ENCODE results near the gene WDR53. TPM values are rescaled to one million over a fixed set of nuclear protein-coding genes. Genes with fewer than 3 reads are reported as not detected.
A peak's percentile ranks its signal among the peaks of the same experiment; 100 is the strongest.
"Not testable (repeated sequence)": the region's sequence is repeated elsewhere in the genome, so short reads cannot be mapped to it uniquely, and the experiment has no call there.

WDR53 gene
- total and polyA plus RNA-seq, 9 of the 15 experiments (the other 6 are each of a cell fraction or from before 2014, with no cell fraction given) = 13.0 to 34.5 (median 20.9) TPM

- TF ChIP-seq, protein P1, sequence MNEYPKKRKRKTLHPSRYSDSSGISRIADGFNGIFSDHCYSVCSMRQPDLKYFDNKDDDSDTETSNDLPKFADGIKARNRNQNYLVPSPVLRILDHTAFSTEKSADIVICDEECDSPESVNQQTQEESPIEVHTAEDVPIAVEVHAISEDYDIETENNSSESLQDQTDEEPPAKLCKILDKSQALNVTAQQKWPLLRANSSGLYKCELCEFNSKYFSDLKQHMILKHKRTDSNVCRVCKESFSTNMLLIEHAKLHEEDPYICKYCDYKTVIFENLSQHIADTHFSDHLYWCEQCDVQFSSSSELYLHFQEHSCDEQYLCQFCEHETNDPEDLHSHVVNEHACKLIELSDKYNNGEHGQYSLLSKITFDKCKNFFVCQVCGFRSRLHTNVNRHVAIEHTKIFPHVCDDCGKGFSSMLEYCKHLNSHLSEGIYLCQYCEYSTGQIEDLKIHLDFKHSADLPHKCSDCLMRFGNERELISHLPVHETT (CRISPR knock-in tag; conservative IDR thresholded peaks at IDR 0.05 in 1 of 2, IDR thresholded peaks at IDR 0.05 in 1 of 2) = peak in 1 of 2 experiments; percentile 91; a peak in 2 of 4 replicates
- TF ChIP-seq MYC (IDR thresholded peaks at IDR 0.05; ENCODE audit: low read depth, low read length) (peak; percentile 53), BHLHE40 (IDR thresholded peaks at IDR 0.05; ENCODE audit: low read length) (peak; percentile 61), CCNT2 (IDR thresholded peaks at IDR 0.05; ENCODE audit: borderline replicate concordance, extremely low read depth, insufficient read length, low read depth, low read length) (peak; percentile 93), PYGO2 (tag; IDR thresholded peaks at IDR 0.05) (peak; percentile 54; the same call in 1 of the 2 replicates), ADNP (tag; IDR thresholded peaks at IDR 0.05) (peak; percentile 63; the same call in 1 of the 2 replicates), ESRRA (IDR thresholded peaks at IDR 0.05; ENCODE audit: borderline replicate concordance, low read depth) (peak; percentile 89; the same call in 1 of the 2 replicates), FOXM1 (IDR thresholded peaks at IDR 0.05; ENCODE audit: low read depth) (peak; percentile 83), TBL1XR1 (IDR thresholded peaks at IDR 0.05; ENCODE audit: low read length in 2 of 2) (peak; percentile 88 to 95), MXI1 (IDR thresholded peaks at IDR 0.05; ENCODE audit: low read depth, low read length) (peak; percentile 91), JUN (IDR thresholded peaks at IDR 0.05; ENCODE audit: borderline replicate concordance, low read depth, low read length) (peak; percentile 86), HDAC3 (IDR thresholded peaks at IDR 0.05; ENCODE audit: borderline replicate concordance, partially characterized antibody) (peak; percentile 57), ZNF165 (CRISPR knock-in tag; IDR thresholded peaks at IDR 0.05; ENCODE audit: borderline replicate concordance) (peak; percentile 82; the same call in 1 of the 2 replicates), ZEB2 (IDR thresholded peaks at IDR 0.05) (peak; percentile 52; the same call in 1 of the 2 replicates), SMAD4 (CRISPR knock-in tag; conservative IDR thresholded peaks at IDR 0.05) (peak; percentile 69; the same call in 1 of the 2 replicates), TAF1 (IDR thresholded peaks at IDR 0.05; ENCODE audit: control insufficient read depth, extremely low read depth, insufficient read depth, low read length, severe bottlenecking) (peak; percentile 60), CREM (IDR thresholded peaks at IDR 0.05; ENCODE audit: low read depth) (peak; percentile 90), ZNF766 (CRISPR knock-in tag; conservative IDR thresholded peaks at IDR 0.05) (peak; percentile 91), PHB2 (IDR thresholded peaks at IDR 0.05; ENCODE audit: low read depth) (peak; percentile 83), ZNF175 (CRISPR knock-in tag; IDR thresholded peaks at IDR 0.05; ENCODE audit: low read depth) (peak; percentile 82), KHSRP (IDR thresholded peaks at IDR 0.05) (peak; percentile 68; the same call in 1 of the 2 replicates), EP400 (IDR thresholded peaks at IDR 0.05) (0 out of 2 replicates have a peak, but pooled peaks have one; percentile 21), GABPA (tag; conservative IDR thresholded peaks at IDR 0.05; ENCODE audit: low read depth) (peak; percentile 52; the same call in 1 of the 2 replicates), ELF1 (tag; IDR thresholded peaks at IDR 0.05) (0 out of 2 replicates have a peak, but pooled peaks have one; percentile 27), PTBP1 (IDR thresholded peaks at IDR 0.05; ENCODE audit: low read depth, low read length) (peak; percentile 88; the same call in 1 of the 2 replicates)
- not testable (repeated sequence) for TF ChIP-seq MYC (CRISPR knock-in tag; IDR thresholded peaks at IDR 0.05; ENCODE audit: borderline replicate concordance, low read depth); FOXM1 (CRISPR knock-in tag; IDR thresholded peaks at IDR 0.05; ENCODE audit: low read depth); JUN (CRISPR knock-in tag; IDR thresholded peaks at IDR 0.05; ENCODE audit: borderline replicate concordance)
Observed at GRCh38 chr3:196511646-196512425, 56.5 kb downstream of the WDR53 start (continued).
